Measurements from ENCODE around the gene FGL2.
A peak's percentile ranks its signal among the peaks of the same experiment; 100 is the strongest.
"Not testable (repeated sequence)": the region's sequence is repeated elsewhere in the genome, so short reads cannot be mapped to it uniquely, and the experiment has no call there.

Gene FGL2, protein sequence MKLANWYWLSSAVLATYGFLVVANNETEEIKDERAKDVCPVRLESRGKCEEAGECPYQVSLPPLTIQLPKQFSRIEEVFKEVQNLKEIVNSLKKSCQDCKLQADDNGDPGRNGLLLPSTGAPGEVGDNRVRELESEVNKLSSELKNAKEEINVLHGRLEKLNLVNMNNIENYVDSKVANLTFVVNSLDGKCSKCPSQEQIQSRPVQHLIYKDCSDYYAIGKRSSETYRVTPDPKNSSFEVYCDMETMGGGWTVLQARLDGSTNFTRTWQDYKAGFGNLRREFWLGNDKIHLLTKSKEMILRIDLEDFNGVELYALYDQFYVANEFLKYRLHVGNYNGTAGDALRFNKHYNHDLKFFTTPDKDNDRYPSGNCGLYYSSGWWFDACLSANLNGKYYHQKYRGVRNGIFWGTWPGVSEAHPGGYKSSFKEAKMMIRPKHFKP

DNA sequence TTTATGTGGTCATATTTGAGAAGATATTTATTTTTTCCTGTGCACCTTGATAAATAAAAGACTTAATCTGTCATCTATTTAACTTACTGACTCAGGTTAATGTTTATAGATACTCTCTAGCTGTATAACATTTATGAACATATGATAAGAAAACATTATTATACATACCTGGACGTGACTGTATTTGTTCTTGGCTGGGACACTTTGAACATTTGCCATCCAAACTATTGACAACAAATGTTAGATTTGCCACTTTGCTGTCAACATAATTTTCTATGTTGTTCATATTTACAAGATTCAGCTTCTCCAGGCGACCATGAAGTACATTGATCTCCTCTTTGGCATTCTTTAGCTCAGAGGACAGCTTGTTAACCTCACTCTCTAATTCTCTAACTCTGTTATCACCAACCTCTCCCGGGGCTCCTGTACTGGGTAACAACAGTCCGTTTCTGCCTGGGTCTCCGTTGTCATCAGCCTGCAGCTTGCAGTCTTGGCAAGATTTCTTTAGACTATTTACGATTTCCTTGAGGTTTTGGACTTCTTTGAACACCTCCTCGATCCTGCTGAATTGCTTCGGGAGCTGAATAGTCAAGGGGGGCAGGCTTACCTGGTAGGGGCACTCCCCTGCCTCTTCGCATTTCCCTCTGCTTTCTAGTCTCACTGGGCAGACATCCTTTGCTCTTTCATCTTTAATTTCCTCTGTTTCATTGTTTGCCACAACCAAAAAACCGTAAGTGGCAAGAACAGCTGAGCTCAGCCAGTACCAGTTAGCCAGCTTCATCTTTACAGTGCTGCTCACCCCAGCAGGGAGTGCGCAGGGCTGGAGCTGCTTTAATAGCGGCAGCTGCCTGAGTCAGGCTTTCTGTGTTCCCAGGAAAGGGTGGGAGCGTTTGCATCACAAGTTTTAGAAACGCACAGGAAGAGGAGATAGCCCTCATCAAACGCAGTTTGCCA, at the start of gene FGL2:
Gene FGL2, minus strand, starts transcription at position 807 of the 954 bp plus-strand sequence. Its CDS starts 26 bp downstream, at position 781.
- no peak for DNase-seq (ENCODE audit: low spot score)

DNA sequence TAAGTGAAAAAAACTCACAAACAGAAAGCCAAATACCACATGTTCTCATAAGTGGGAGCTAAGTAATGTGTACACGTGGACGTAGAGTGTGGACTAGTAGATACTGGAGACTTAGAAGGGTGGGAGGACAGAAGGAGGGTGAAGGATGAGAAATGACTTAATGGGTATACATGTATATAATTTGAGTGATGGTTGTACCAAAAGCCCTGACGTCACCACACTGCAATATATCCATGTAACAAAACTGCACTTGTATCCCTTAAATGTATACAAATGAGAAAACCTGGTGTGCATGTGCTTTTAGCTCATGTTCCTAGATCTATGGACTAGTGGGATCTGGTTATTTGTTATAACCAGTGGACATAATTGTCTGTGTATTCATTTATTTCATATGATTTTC, 48.5 kb upstream of the FGL2 start:
- DNase-seq (ENCODE audit: low spot score): no peak

DNA sequence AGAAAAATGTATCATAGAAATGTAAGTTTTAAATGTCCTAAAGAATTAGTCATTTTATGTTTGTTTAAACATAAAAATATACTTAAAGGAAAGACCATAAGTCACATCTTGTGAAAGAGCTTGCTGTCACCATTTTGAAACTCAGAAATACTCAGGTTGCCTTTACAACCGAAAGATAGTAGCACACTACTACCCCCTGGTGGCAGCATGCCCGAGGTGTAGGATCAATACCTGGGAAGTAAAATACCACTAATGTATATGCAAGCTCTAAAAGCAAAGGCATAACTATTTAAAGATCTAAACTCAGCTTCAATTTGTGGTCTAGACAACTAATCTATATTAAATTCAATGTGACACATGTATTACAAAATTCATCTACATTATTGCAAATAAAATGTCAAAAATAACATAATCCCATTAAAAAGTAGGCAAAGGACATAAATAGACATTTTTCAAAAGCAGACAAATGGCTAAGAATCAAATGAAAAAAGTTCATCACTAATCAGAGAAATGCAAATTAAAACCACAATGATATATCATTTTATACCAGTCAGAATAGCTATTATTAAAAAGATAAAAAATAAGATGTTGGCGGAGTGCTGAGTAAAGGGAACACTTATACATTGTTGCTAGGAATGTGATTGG, 47.7 kb upstream of the FGL2 start:
- DNase-seq (ENCODE audit: low spot score): peak; percentile 77

DNA sequence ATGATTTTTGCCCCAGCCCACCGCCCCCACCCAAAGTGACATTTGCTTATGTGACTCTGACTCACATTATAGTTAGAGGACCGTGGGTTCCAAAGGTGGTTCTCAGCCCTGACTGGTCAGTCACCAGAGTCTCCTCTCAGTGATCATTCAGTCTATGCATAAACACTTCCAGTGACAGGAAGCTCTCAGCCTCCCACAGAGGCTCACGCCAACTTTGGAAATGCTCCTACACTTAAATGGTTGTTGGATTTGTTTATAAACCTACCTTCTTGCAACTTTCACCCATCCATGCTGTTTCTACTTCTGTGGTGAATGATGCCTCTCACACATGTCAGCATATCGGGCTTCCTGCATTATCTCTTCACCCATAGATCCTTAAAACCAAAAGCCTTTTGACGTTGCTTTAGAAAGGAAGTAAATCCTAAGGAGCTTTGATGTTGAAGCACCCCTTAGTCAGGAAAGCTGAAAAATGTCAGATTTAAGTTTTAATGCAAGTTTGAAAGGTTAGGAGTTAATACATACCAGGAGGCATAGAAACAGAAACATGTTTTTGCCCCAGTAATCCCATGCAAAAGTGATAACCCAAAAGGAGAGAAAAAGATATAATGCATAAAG, 46.5 kb upstream of the FGL2 start:
- DNase-seq (ENCODE audit: low spot score): no peak

DNA sequence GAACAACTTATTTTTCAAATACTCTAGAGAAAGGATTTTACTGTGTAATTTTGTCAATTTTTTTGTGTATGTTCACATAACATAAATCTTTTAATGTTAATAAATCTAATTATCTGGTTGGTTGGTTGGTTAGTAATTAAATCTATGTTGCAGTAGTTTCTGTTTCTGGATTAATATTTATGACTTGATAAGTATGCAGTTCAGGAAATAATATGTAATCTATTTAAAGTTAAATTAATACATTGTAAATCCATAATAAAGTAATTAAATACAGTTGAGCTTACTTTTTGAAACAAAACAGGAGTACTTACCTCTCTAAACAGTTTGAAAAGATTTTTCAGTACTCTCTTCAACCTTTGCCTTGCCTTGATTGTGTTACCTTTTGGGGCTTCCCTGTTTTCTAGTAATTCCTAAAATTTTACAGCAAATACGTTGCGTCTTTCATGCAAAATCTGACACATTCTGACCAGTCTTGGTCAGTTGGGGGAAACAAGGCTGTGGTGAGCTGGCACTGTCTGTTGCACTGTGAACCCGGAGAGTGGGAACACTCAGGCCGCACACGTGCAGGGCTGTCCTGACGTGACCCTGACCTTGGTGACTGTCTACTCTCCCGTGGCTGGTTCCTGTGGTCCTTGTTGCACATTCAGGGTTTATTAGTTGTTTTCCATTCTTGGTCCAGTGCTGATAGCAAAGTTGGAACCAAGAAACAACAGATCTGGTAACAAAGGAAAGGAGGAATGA, 45.6 kb upstream of the FGL2 start:
- DNase-seq (ENCODE audit: low spot score): no peak

DNA sequence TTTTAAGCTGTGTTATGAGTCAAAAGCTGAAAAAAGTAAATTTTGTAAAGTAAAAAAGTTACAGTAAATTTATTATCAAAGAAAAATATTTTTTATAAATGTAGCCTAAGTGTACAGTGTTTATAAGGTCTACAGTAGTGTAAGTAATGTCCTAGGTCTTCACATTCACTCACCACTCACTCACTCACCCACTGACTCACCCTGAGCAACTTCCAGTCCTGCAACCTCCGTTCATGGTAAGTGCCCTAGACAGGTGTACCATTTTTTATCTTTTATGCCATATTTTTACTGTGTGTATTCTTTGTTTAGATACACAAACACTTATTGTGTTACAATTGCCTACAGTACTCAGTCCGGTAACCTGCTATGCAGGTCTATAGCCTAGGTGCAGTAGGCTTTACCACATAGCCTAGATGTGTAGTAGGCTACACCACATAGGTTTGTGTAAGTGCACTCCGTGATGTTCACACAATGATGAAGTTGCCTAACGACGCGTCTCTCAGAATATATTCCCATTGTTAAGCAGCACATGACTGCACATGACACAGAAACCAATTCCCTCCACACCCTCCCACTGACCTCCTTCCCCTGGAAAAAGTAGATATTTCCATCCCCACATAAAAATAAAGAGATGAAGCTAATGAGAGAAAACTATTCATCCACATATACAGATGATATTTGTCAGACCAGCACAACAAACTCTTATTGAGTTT, 44.8 kb upstream of the FGL2 start:
- DNase-seq (ENCODE audit: low spot score): no peak

DNA sequence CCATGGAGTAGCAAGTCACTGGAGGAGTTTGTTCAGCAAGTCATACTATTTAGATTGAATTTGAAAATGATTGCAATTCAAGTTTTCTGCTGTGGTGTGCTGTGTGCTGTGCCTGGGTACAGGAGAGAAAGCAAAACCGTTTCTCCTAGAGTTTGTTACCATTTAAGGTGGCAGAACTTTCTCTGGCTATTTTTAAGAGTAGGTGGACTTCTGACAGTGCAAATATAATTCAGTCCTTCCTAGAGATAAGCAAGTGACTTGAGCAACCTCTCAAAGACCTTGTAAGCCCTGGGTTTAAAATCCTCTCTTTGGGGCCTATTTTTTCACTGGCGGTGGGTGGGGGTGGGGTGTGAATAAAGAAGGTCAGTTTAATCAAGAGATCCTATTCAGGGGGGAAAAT, 42.9 kb upstream of the FGL2 start:
- DNase-seq (ENCODE audit: low spot score): no peak

DNA sequence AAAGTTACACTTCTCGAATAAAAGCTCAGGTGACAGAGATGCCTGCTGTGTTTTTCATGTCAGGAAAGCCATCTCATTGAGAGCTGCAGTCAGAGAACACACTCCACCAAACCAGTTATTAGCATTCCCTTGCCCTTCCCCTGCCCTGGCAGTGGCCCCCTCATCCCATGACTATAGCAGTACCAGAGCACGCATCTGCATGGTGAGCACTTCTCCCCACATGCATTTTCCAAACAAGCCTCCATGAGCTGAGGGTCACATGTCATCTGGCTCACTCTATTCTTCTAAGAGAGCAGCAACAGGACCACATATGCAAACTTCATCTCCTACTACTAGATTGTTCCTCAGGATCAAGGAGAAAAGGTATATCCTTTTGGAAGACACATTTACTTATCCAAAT, 42.4 kb upstream of the FGL2 start:
- no peak for DNase-seq (ENCODE audit: low spot score)

DNA sequence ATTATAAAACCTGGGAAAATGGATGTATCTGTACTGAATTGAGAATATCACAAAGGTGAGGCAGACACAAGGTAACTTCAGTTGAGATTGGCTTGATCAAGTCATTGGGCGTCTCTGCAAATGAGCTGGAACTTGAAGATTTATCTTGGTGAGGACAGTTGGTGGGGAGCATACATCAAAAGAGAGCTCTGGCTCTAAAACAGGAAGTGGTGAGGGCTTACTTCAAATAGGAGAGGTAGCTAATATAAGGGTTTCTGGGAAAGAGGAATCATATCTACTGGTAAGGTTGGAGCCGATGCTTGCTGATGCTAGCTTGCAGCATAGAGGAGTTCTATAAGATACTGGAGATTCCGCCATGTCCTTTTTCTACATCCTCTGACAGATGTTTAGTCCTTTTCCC, 39.9 kb upstream of the FGL2 start:
- no peak for DNase-seq (ENCODE audit: low spot score)

DNA sequence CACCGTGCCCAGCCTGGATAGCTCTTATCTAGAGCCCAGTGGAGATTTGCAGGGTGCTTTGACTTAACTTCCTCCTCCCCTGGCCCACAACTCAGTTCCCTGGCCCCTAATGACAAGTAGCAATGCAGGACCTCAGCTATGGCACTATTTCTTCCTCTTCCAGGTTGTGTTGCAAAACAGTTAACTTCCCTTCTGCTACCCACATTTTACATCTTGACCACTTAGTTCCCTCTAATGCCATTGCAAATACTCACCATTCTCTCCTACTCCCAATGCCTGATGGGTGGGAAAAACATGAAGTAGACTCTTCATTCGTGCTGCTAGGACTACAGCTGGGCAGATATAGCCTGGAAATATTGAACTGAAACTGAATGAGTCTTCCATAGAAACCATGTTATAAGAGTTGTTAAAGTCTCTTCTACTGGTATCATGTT, 39.1 kb upstream of the FGL2 start:
- no peak for DNase-seq (ENCODE audit: low spot score)

DNA sequence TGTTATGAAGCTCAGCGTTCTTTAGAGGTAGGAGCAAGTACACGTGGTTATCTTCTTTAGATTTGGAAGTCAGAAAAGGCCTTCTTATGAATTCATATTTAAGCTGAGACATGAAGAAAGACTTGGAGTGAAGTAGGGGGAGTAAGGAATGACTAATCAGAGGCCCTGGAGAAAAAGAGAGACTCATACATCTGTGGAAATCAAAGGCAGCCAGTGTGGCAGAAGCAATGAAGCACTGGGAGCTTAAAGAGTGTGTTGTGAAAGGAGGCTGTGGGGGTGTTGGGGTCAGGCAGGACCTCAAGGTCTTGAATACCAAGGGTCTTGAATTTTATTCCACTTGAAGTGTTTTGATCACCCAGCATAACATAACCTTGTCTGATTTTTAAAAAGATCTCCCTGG, 35.7 kb upstream of the FGL2 start:
- DNase-seq (ENCODE audit: low spot score): no peak

DNA sequence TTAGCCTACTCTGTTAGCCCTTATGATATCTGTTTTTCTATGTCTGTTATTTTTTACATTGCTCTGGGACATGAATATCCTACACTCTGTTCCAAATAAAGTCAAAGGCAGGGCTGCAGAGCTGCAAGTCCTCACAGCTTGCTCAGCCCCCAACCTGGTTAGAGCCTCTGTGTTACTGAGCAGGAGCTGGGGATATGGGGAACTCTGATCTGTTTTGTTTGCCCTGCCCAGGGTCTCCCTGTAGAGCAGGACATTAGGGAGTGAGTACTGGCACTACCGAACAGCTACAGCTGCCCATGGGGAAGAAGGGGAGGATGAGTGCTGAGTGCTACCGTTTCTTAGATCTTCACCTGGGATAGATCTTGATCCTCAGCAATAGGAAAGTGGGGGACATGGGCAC, 32.8 kb upstream of the FGL2 start:
- no peak for DNase-seq (ENCODE audit: low spot score)

DNA sequence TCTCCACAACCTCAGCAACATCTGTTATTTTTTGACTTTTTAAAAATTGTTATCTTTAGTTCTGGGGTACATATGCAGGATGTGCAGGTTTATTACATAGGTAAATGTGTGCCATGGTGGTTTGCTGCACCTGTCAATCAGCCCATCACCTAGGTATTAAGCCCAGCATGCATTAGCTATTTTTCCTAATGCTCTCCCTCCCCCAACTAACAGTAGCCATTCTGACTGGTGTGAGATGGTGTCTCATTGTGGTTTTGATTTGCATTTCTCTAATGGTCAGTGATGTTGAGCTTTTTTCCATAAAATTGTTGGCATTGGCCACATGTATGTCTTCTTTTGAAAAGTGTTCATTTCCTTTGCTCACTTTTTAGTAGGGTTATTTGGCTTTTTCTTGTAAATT, 29.2 kb upstream of the FGL2 start:
- DNase-seq (ENCODE audit: low spot score): not testable (repeated sequence)

DNA sequence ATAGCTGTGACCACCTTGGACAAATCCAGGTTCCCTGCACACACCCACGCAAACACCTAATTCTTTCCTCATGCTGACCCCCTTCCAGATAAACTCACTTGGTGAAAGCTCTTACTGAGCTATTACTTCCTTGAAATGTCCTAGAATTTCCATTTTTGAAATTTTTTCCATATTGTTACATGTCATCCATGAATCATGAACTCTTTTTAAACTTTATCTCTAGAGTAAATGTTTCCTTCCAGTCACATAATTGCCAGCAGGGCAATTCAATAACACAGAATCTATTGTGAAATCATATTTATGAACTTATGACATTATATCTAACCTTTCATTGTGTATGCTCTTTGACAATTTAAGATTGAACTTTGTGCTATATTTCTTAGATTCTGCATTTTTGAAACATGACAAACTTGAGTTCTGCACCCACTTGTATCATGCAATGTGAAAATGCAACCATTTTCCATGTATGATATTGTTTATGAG, 26.8 kb upstream of the FGL2 start:
- DNase-seq (ENCODE audit: low spot score): no peak

DNA sequence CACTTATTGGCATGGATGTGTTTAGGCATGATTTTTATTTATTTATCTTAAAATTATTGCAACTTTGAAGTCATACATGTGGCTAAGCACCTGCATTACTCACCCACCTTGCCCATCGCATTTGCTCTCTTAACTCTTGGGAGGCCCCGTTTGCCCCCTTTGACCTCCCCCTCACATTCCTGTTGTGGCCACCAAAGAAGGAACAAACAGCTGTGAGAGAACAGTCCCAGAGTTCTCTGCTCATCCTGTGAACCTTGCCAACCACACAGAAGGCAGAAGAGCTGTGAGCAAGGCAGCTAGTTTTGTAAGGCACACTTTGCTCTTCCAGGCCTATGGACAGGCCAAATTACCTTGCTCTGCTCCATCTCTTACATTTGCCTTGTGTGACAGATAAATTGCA, 23.6 kb upstream of the FGL2 start:
- DNase-seq (ENCODE audit: low spot score): no peak

DNA sequence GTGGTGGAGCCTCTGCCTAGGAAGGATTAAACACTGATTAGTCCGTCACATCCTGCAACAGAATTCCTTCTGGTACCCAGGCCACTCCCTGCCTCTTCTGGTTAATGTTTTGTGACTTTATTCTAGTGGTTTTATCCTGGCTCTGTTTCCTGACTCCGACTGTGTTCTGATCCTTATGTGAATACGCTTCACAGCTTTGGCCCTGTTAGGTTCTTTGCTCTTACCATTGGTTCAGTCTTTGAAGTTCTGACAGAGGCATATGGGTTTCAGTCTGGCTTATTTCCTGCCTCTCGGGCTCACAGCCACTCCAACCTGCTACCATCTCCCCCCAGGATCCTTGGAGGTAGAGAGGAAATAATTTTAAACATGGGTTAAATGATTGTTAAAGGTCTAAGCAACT, 23.2 kb upstream of the FGL2 start:
- no peak for DNase-seq (ENCODE audit: low spot score)

DNA sequence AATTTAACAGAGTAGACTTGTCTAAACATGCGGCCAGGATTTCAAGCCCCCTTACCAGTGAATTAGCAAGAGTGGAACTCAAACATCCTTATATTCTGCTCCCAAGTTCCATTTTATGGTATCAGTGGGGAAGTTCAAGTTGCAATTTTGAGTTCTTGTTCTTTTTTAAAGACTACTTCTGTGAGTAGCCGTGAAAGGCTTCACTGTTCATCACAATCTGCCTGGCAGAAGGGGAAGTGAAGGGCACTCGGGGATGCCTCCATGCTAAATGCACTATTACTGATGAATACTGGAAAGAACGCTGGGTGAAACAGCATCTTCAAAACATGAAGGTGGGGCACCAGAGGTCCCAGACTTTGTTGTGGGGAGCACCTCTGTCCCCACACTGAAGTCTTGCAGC, 22.4 kb upstream of the FGL2 start:
- no peak for DNase-seq (ENCODE audit: low spot score)

DNA sequence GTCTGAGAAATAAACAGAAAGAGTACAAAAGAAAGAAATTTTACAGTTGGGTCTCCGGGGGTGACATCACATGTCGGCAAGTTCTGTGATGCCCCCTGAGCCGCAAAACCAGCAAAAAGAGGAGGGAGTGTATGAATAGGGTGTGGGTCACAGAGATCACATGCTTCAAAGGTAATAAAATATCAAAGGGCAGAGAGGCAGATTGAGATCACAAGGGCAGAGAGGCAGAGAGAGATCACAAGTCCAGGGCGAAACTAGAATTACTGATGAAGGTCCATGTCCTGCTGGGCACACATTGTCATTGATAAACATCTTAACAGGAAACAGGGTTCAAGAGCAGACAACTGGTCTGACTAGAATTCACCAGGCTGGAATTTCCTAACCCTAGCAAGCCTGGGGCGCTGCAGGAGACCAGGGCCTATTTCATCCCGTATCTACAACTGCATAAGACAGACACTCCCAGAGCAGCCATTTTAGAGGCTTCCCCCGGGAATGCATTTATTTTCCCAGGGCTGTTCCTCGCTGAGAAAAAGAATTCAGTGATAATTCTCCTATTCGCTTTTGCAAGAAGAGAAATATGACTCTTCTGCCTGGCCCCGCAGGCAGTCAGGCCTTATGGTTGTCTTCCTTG, 20.2 kb upstream of the FGL2 start:
- not testable (repeated sequence) for DNase-seq (ENCODE audit: low spot score)

DNA sequence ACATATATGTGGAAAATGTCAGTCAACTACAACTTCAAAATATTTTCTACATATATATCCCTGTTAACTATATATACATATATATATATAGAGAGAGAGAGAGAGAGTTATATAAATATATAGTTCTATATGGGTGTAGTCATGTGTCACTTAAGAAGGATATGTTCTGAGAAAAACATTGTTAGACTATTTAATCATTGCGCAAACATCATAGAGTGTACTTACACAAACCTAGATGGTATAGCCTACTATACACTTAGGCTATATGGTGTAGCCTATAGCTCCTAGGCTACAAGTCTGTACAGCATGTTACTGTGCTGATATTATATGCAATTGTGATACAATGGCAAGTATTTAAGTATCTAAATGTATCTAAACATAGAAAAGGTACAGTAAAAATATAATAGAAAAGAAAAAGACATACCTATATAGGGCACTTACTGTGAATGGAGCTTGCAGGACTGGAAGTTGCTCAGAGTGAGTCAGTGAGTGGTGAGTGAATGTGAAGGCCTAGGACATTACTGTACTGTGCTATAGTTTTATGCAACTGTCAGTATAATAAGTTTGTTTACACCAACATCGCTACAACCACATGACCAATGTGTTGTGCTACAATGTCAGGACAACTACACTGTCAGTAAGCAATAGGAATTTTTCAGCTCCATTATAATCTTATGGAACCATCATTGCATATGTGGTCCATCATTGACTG, 18.0 kb upstream of the FGL2 start:
- DNase-seq (ENCODE audit: low spot score): no peak
